ENCODE measurements around the gene KCNQ2. TPM values are rescaled to one million over a fixed set of nuclear protein-coding genes. Genes with fewer than 3 reads are reported as not detected.
A peak's percentile ranks its signal among the peaks of the same experiment; 100 is the strongest.

Gene KCNQ2
- total and polyA plus RNA-seq, 12 donors, result 0.03 to 3.8 (median 1.4) TPM; not detected in 7

GRCh38 chr20:63356511-63356910 is 115.9 kb downstream of the KCNQ2 start:
- WGBS, 2 donors, result 91 to 93% methylated on average over 8 of the region's 8 CpGs
- DNase-seq (peak in 1 of 2 donors; percentile 6), ATAC-seq (no peak)
- no peak for TF ChIP-seq CTCF (IDR thresholded peaks at IDR 0.05)
- intact Hi-C loops (cut with DNase I), result no loop called here
- no peaks in the 10 kb centered on the region for H3K36me3 ChIP-seq
- H3K4me1 ChIP-seq, result peaks cover 0 to 34% (median 20%) of the 10 kb centered on the region in 9 donors
- H3K27me3 ChIP-seq, result peaks cover under 1 to 53% (median 29%) of the 10 kb centered on the region in 7 donors
- no peak overlapping the region for H3K4me3 ChIP-seq
- no peaks in the 10 kb centered on the region for H3K9me3 ChIP-seq
- H3K27ac ChIP-seq, result no peak overlapping the region

GRCh38 chr20:63355781-63356295 is 116.6 kb downstream of the KCNQ2 start:
- no peak overlapping the region for H3K4me3 ChIP-seq
- WGBS, 2 donors, result 89 to 93% methylated on average over 11 of the region's 11 CpGs
- H3K27me3 ChIP-seq, result peaks cover 0 to 48% (median 24%) of the 10 kb centered on the region in 7 donors
- DNase-seq, result peak in 1 of 2 donors; percentile 2
- H3K36me3 ChIP-seq, result no peaks in the 10 kb centered on the region
- no peaks in the 10 kb centered on the region for H3K9me3 ChIP-seq
- H3K27ac ChIP-seq, result no peak overlapping the region
- no peak for ATAC-seq
- intact Hi-C loops (cut with DNase I), result no loop called here
- H3K4me1 ChIP-seq, result peaks cover 0 to 32% (median 20%) of the 10 kb centered on the region in 9 donors
- TF ChIP-seq CTCF (IDR thresholded peaks at IDR 0.05), result no peak

- TF ChIP-seq CTCF (IDR thresholded peaks at IDR 0.05), result no peak
- H3K27me3 ChIP-seq, result peaks cover 0 to 38% (median 14%) of the 10 kb centered on the region in 7 donors
- intact Hi-C loops (cut with DNase I), result no loop called here
Measured at GRCh38 chr20:63354636-63355350, 117.7 kb downstream of the KCNQ2 start.

GRCh38 chr20:63352811-63353221 is 119.6 kb downstream of the KCNQ2 start:
- intact Hi-C loops (cut with DNase I), result no loop called here
- H3K4me1 ChIP-seq, result peaks cover 0 to 21% (median 12%) of the 10 kb centered on the region in 9 donors
- H3K27me3 ChIP-seq, result peaks cover 0 to 30% (median 9%) of the 10 kb centered on the region in 7 donors
- peak in 1 of 2 donors; percentile 14 for DNase-seq
- no peaks in the 10 kb centered on the region for H3K36me3 ChIP-seq
- ATAC-seq, result no peak
- H3K27ac ChIP-seq, result no peak overlapping the region
- WGBS, 2 donors, result 46 to 54% methylated on average over 12 of the region's 12 CpGs
- no peaks in the 10 kb centered on the region for H3K9me3 ChIP-seq
- TF ChIP-seq CTCF (IDR thresholded peaks at IDR 0.05), result no peak
- no peak overlapping the region for H3K4me3 ChIP-seq

More at GRCh38 chr20:63354636-63355350, 117.7 kb downstream of the KCNQ2 start:
- H3K36me3 ChIP-seq, result no peaks in the 10 kb centered on the region
- no peaks in the 10 kb centered on the region for H3K9me3 ChIP-seq
- peaks cover 0 to 29% (median 18%) of the 10 kb centered on the region in 9 donors for H3K4me1 ChIP-seq
- 86 to 89% methylated on average over 25 of the region's 25 CpGs for WGBS, 2 donors
- ATAC-seq (no peak), DNase-seq (peak in 1 of 2 donors; percentile 5)
- no peak overlapping the region for H3K27ac ChIP-seq
- no peak overlapping the region for H3K4me3 ChIP-seq

Measured in heart right ventricle (tissue), 16 donors.